NB4 (cell line): Measurements from ENCODE around the gene RASSF4.

Source experiments
- DNase-seq: peaks from one replicate; pipeline ENCODE4 v3.0.0; 2010; ENCODE audit warnings: low read depth
- H3K4me3 ChIP-seq: one replicate; pipeline ENCODE4 v1.5.1; 2011; ENCODE audit warnings: mild to moderate bottlenecking, low read depth, low read length, moderate library complexity
- MYC ChIP-seq: IDR thresholded peaks from 2 replicates; pipeline ENCODE4 v1.6.1; 2011; ENCODE audit warnings: low read depth, low read length
- POLR2A ChIP-seq: IDR thresholded peaks from 2 replicates; pipeline ENCODE4 v1.6.1; 2011; ENCODE audit warnings: mild to moderate bottlenecking; ENCODE audit not compliant: insufficient read length; ENCODE audit errors: extremely low read depth
- TF ChIP-seq, protein P1 (sequence below): IDR thresholded peaks from one replicate; pipeline ENCODE4 v1.5.1; 2012; ENCODE audit warnings: low read depth, low read length
- TF ChIP-seq, protein P2 (sequence below): IDR thresholded peaks from 2 replicates; pipeline ENCODE4 v1.6.1; 2011; ENCODE audit warnings: low read depth, low read length

The RASSF4 gene

DNA sequence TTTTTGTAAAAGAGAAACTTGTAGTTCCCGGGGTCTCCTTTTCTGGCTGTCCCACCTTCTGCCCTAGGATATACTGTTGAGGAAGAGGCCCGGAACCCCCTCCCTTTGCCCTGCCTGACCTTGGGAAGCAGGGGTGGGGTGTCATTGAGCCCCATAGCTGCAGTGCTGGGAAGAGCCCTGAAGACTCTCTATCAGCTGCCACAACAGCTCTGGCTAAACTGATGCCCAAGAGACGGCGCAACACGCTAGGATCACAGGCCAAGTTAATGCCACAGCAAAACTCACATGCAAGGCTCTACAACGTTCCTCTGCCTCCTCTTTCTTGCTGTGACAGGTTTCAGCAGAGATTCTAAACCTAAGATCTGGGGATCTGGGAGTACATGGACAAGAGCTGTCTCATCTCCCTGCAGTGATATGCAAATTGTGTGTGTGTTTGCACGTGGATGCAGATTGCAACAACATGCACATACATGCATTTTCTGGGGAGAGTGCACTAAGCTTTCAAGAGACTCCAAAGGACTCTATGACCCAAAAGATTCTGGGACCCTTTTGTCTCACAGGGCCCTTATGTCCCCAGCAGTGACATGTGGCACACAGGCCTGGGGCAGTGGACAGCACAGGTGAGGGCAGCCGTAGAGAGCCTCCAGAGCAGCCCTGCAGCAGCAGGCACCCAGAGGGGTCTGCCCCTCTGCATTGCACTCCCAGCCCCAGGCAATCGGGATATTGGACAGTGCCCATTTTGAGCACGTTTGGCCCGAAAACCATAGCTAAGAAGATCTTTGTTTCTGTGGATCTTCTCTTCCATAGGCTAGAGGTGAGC lies 2.5 kb downstream of the RASSF4 start:
- TF ChIP-seq MYC (no peak), POLR2A (no peak)
- TF ChIP-seq, protein P1, sequence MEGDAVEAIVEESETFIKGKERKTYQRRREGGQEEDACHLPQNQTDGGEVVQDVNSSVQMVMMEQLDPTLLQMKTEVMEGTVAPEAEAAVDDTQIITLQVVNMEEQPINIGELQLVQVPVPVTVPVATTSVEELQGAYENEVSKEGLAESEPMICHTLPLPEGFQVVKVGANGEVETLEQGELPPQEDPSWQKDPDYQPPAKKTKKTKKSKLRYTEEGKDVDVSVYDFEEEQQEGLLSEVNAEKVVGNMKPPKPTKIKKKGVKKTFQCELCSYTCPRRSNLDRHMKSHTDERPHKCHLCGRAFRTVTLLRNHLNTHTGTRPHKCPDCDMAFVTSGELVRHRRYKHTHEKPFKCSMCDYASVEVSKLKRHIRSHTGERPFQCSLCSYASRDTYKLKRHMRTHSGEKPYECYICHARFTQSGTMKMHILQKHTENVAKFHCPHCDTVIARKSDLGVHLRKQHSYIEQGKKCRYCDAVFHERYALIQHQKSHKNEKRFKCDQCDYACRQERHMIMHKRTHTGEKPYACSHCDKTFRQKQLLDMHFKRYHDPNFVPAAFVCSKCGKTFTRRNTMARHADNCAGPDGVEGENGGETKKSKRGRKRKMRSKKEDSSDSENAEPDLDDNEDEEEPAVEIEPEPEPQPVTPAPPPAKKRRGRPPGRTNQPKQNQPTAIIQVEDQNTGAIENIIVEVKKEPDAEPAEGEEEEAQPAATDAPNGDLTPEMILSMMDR: no peak
- TF ChIP-seq, protein P2, sequence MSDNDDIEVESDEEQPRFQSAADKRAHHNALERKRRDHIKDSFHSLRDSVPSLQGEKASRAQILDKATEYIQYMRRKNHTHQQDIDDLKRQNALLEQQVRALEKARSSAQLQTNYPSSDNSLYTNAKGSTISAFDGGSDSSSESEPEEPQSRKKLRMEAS: no peak
- DNase-seq: no peak
- H3K4me3 ChIP-seq: peak overlapping the region; percentile 86

DNA sequence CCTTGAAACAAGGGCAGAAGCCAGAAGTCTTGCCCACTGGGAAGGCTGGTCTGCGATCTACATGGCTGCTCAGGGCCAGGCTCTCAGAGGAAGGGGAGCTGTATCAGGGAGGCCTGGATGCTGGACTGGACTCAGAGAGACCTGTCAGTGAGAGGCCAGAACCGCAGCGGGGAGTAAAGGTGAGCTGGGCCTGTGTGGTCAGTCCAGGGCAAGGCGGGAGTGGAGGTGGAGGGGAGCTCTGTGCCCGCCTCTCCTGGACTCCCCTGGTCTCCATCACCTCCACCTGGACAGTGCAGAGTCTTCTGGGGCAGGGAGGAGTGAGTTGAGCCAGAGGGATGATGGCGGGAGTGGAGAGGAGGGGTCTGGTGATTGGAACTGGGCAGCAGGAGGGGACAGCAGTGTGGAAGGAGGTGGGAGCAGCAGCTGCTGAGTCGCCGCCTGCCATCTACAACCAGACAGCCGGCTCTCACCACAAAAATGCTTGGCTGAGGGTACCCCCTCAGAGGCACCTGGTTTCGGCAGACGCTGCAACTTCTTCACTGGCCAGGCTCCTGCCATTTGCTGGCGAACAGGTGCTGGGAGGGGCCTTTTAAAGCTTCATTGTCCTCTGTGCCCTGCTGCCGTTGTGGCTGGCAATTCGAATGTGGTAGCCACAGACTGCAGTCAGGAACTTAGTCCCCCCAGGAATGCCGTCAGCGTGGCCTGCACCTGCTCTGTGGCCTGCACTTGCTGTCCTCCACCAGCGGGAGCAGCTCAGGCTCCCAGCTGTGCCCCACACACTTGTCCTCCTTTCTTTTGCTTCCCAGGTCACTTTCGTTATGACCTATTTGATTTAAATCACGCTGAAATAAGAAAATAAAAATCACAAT lies 3.5 kb downstream of the RASSF4 start:
- peak overlapping the region; percentile 86 for H3K4me3 ChIP-seq
- peak; percentile 75 for DNase-seq
- TF ChIP-seq MYC: peak; percentile 76; the same call in 1 of the 2 replicates
- TF ChIP-seq, protein P2: 0 out of 2 replicates have a peak, but pooled peaks have one; percentile 33
- no peak for TF ChIP-seq POLR2A
- TF ChIP-seq, protein P1: peak; percentile 34

DNA sequence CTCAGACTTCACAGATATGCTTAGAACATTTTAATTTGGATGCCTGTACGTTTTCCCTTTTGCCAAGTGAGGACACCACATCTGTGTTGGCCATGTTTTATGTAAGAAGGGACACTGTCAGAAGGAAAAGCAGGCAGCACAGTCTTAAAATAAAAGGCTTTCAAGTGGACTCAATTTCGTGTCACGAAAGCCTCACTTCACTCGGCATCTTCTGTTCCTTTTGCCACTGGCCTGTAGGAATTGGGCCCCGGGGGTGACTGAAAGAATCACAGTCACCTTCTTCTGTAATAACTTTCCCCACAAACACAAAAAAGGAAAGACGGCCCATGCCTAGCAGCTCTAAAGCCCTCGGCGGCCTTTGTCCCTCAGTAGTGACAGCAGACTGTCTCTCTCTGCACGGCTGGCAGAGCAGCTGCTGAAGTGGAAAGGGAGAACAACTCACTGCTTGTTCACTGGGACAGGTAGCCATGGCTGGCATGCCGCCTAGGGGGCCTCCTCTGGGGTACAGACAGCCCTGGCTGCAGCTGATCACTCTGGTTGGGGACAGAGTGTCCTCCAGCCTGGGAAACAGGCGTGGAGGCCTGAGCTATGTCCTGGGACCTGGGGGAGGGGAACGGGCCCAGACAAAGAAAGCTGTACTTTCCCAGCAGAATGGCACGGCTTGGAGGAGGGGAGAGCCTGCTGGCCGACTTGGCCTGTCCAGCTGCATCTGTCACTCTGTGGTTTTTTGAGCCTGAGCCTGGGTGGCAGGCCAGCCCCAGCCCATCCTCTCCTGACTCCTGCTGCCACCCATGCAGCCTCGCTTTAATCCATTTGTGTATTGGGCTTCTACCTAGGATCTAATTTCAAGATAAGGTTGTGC lies 4.4 kb downstream of the RASSF4 start:
- DNase-seq: no peak
- TF ChIP-seq MYC (no peak), POLR2A (no peak)
- TF ChIP-seq, protein P2: no peak
- TF ChIP-seq, protein P1: no peak
- H3K4me3 ChIP-seq: peak overlapping the region; percentile 6

DNA sequence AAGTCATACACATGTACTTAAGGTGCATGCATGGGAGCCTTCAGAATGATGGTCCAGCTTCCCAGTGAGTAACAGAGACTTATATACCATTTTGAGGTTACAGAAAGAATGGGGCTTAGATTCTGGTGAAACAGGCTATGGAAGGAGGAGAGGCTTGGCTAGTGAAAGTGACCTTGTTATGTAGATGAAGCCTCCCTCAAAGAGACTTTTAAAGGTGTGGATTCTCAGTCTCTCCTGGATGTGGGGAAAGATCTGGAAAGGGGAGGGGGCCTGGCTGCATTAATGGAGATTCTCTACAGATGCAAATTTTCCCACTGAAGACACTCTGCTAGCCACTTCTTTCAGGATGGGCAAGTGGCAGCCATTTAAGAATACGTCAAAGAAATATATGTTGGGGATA lies 5.5 kb downstream of the RASSF4 start:
- no peak overlapping the region for H3K4me3 ChIP-seq
- DNase-seq: no peak
- TF ChIP-seq, protein P1: no peak
- no peak for TF ChIP-seq POLR2A
- TF ChIP-seq, protein P2: no peak

DNA sequence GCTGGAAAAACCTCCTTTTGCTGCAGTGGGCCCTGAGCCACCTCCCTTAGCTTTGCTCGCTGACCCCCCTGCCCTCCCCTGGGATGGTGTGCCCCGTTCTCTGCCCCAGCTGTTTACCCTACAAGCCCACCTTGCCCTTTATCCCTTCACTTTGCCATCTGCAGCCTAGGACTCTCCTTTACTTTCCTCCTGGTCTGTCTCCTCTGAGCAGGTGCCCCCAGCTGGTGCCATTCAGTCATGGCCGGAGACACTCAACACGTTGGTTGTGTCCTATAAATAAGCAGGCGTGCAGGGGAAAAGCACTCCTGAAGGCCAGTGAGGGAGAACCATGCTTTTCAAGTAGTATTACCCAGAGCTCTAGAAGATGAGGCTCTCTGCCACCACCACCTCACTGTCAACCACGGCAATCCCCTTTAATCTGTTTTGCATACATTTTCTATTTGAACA lies 6.1 kb downstream of the RASSF4 start:
- DNase-seq: no peak
- H3K4me3 ChIP-seq: no peak overlapping the region
- TF ChIP-seq MYC (no peak), POLR2A (no peak)
- TF ChIP-seq, protein P1: no peak
- TF ChIP-seq, protein P2: no peak
